IPS-18a (cell line): ENCODE results near the gene SLC14A1.

ENCODE experiments used
- H3K27ac ChIP-seq: one replicate; pipeline ENCODE4 v1.5.1; 2013; ENCODE audit warnings: low read length
- H3K27me3 ChIP-seq: one replicate; pipeline ENCODE4 v1.6.1; 2013; ENCODE audit warnings: mild to moderate bottlenecking, low read length; ENCODE audit not compliant: control insufficient read depth, insufficient read depth
- H3K36me3 ChIP-seq: one replicate; pipeline ENCODE4 v1.6.1; 2013; ENCODE audit warnings: low read depth, low read length; ENCODE audit not compliant: control insufficient read depth
- H3K4me1 ChIP-seq: one replicate; pipeline ENCODE4 v1.6.1; 2013; ENCODE audit warnings: low read depth, low read length; ENCODE audit not compliant: control insufficient read depth
- H3K4me3 ChIP-seq: one replicate; pipeline ENCODE4 v1.5.1; 2013; ENCODE audit warnings: low read length
- H3K9ac ChIP-seq: one replicate; pipeline ENCODE4 v1.6.1; 2013; ENCODE audit warnings: mild to moderate bottlenecking, low read length, moderate library complexity
- H3K9me3 ChIP-seq: one replicate; pipeline ENCODE4 v1.6.1; 2013; ENCODE audit warnings: low read depth, low read length; ENCODE audit not compliant: control insufficient read depth

The SLC14A1 gene

DNA sequence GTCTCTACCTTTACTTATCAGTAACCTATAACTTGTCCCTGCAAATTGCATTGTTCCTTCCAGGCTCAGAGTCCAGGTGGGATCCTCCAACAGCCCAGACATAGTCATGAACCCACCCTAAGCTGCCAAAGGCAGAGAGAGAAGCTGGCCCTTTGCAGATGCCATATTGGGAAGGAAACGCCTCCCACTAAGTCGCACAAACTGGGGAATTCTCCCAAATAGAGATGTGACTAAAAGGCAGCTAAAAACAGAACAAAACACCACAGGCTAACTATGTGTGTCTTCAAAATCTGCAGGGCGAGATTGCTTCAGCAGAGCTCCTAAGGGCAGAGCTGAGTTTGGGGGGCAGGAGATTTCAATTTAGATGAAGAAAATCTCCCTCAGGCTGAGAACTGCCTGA lies 63.0 kb downstream of the SLC14A1 start:
- H3K4me1 ChIP-seq = peaks cover 13% of the 10 kb centered on the region
- no peak overlapping the region for H3K9ac ChIP-seq
- H3K9me3 ChIP-seq = no peaks in the 10 kb centered on the region
- no peak overlapping the region for H3K4me3 ChIP-seq
- H3K27me3 ChIP-seq = no peaks in the 10 kb centered on the region
- no peak overlapping the region for H3K27ac ChIP-seq
- no peaks in the 10 kb centered on the region for H3K36me3 ChIP-seq

DNA sequence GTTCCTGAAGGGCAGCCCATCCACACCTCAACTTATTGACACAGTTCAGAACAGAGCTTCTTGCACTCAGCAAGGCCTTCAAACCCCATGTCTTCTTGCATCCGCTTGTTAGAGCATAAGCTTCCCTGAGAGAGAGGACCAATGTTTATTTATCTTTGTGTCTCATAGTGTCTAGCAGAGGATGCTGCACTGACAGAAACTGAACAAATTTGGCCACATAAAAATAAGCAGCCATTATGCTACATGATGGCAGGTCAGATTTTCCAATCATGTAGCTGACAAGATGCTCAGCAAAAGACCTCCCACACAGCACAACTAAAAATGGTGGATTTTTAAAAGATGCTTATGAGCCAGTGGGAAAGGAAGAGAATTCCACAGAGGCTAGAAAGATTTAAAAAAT lies 63.4 kb downstream of the SLC14A1 start:
- Histone ChIP-seq H3K4me1 (peaks cover 13% of the 10 kb centered on the region), H3K27ac (no peak overlapping the region), H3K4me3 (no peak overlapping the region), H3K9me3 (no peaks in the 10 kb centered on the region), H3K27me3 (no peaks in the 10 kb centered on the region), H3K36me3 (no peaks in the 10 kb centered on the region), H3K9ac (no peak overlapping the region)

DNA sequence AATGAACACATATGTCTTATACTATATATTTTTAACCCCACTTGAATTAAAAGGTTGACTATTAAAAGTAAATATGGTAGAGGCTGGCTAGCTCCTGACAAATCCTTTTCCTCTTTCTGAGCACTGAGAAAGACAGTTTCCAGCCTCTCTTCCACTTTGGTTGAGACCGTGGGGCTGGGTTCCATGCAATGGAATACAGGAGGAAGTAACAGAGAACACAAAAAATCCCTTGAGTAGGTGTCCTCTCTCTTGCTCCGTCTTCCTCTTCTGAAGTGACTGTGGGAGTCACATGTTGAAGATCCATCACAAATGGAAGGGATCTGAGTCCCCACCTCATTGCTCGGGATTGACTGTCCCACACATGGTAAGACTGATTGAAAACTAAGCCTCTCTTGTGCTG lies 64.9 kb downstream of the SLC14A1 start:
- peaks cover under 1% of the 10 kb centered on the region for H3K4me1 ChIP-seq
- H3K27ac ChIP-seq = no peak overlapping the region
- no peaks in the 10 kb centered on the region for H3K27me3 ChIP-seq
- H3K36me3 ChIP-seq = no peaks in the 10 kb centered on the region
- no peak overlapping the region for H3K4me3 ChIP-seq
- no peak overlapping the region for H3K9ac ChIP-seq
- H3K9me3 ChIP-seq = no peaks in the 10 kb centered on the region

DNA sequence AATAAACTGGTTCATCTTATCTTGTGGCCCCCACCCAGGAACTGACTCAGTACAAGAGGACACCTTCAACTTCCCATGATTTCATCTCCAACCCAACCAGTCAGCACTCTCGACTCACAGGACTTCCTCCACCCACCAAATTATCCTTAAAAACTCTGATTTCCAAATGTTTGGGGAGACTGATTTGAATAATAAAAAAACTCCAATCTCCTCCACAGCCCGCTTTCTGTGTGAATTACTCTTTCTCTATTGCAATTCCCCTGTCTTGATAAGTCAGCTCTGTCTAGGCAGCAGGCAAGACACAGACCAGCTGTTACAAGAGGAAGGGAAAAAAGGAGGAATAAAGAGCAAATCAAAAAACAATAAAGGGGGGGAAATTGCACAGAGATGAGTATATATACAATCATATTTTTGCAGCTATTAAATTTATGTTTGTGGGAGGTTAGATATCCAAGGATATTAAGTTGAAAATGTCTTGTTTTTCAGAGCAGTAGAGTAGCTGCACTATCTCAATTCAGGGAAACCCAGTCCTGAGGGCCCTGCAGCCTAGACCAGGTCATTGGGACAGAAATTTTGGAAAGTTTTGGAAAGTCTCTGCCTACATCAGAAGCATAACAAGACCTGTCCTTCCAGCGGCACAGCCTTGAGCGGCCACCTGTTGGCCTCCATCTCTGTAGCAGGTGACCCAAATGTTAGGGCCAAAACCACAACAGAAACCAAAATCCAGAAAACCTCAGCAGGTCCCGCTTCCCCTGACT lies 68.7 kb downstream of the SLC14A1 start:
- no peak overlapping the region for H3K9ac ChIP-seq
- no peaks in the 10 kb centered on the region for H3K4me1 ChIP-seq
- no peaks in the 10 kb centered on the region for H3K9me3 ChIP-seq

DNA sequence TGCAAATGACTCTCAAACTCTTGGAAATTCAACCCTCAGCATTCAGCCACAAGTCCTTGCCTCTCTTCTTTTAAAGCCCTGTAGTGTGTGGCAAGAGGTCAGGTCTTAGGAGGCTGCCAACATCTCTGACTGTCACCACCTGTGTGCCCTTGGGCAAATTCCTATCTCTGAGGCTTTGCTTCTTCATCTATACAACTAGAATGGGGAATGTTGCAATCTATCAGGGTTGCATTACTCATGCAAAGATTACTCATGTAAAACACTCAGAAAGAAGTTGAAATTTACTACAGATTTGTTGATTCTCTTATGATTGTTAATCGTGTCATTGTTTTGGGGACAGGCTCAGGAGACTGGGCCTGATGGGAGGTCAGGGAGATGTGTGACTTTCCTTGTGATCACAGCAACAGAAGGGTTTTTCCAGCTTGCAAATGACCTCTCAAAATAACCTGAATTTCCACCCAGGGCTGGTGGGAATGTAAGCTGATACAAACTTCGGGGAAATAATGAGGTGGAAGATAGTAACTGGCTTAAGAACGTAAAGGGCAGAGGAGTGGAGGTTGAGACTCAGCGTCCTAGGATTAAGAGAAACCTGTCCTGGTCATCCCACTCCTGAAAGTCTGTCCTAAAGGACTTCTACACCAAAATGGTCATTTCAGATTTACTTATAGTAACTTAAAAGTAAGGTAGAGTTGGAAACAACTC lies 69.4 kb downstream of the SLC14A1 start:
- Histone ChIP-seq H3K27me3 (no peaks in the 10 kb centered on the region), H3K9me3 (no peaks in the 10 kb centered on the region), H3K4me3 (no peak overlapping the region), H3K27ac (no peak overlapping the region), H3K9ac (no peak overlapping the region), H3K36me3 (no peaks in the 10 kb centered on the region), H3K4me1 (no peaks in the 10 kb centered on the region)

More for the DNA sequence above, 68.7 kb downstream of the SLC14A1 start:
- no peak overlapping the region for H3K27ac ChIP-seq
- H3K27me3 ChIP-seq = no peaks in the 10 kb centered on the region
- H3K4me3 ChIP-seq = no peak overlapping the region
- H3K36me3 ChIP-seq = no peaks in the 10 kb centered on the region

DNA sequence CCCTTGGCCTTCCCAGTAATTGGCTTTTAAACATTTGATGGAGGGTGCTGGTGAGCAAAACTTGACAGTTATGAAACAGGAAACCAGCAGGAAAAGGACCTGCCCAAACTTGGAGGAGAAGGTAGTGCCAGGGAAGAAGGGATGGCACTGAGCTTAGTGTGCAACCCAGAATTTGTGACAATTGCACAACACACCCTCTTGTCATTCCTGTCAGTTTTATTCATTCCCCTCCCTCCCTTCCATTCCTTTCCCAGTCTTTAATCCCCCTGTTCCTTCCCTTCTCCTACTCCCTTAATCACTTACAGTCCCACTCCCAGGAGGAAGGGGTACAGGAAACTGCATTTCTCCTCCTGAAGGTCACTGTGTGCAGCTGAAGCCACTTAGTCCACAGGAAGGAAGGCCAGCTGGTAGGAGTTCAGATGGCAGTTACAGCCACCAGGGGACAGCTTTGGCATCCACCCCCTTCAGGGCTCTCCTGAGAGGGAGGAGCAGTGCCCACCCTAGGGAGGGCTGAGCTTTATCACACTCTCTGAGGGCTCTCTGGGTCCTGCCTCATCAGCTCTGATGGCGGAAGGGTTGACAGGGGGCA lies 77.5 kb downstream of the SLC14A1 start:
- H3K4me3 ChIP-seq = no peak overlapping the region
- no peaks in the 10 kb centered on the region for H3K4me1 ChIP-seq
- peaks cover 7% of the 10 kb centered on the region for H3K9me3 ChIP-seq
- H3K27me3 ChIP-seq = no peaks in the 10 kb centered on the region
- no peak overlapping the region for H3K9ac ChIP-seq
- no peak overlapping the region for H3K27ac ChIP-seq
- no peaks in the 10 kb centered on the region for H3K36me3 ChIP-seq
